GM20000 (cell line): ENCODE data around the gene TSPAN7.
A peak's percentile ranks its signal among the peaks of the same experiment; 100 is the strongest.

ENCODE experiments used
- DNase-seq: peaks from one replicate; pipeline ENCODE4 v3.0.0; 2012; ENCODE audit warnings: low spot score
- CTCF ChIP-seq: IDR thresholded peaks from 2 replicates; pipeline ENCODE4 v1.5.1; 2012; ENCODE audit warnings: mild to moderate bottlenecking, control low read depth; ENCODE audit errors: extremely low read depth, missing control alignments

The TSPAN7 gene

GRCh38 chrX:38701073-38701472, 139.7 kb downstream of the TSPAN7 start:
- no peak for DNase-seq
- TF ChIP-seq CTCF, result no peak

- no peak for DNase-seq
Measured at GRCh38 chrX:38704146-38704882, 143.0 kb downstream of the TSPAN7 start.

GRCh38 chrX:38717871-38718270, 156.5 kb downstream of the TSPAN7 start:
- peak; percentile 34 for TF ChIP-seq CTCF

More at GRCh38 chrX:38704146-38704882, 143.0 kb downstream of the TSPAN7 start:
- no peak for TF ChIP-seq CTCF

GRCh38 chrX:38718311-38718710, 157.0 kb downstream of the TSPAN7 start:
- no peak for TF ChIP-seq CTCF
- no peak for DNase-seq

More at GRCh38 chrX:38717871-38718270, 156.5 kb downstream of the TSPAN7 start:
- DNase-seq, result peak; percentile 5

- DNase-seq, result no peak
- TF ChIP-seq CTCF, result no peak
Measured at GRCh38 chrX:38726612-38727011, 165.3 kb downstream of the TSPAN7 start.

GRCh38 chrX:38727668-38728067, 166.3 kb downstream of the TSPAN7 start:
- TF ChIP-seq CTCF, result no peak
- DNase-seq, result no peak

- no peak for DNase-seq
- TF ChIP-seq CTCF, result no peak
Measured at GRCh38 chrX:38732866-38733265, 171.5 kb downstream of the TSPAN7 start.
